NCI-H69 (cell line): ENCODE results near the gene SLC9A6.

Experiments
- DNase-seq: peaks from one replicate; lab custom pipeline; 2025; lab: John Stamatoyannopoulos, UW

SLC9A6 gene

GRCh38 chrX:135985157-135985972, at the start of gene SLC9A6:
TSS of gene SLC9A6 (plus strand) at chrX:135985435. CDS start at chrX:135985659, 224 bp downstream.
- DNase-seq: peak; percentile 87

GRCh38 chrX:135944486-135944885, 40.7 kb upstream of the SLC9A6 start:
- no peak for DNase-seq

GRCh38 chrX:135951291-135951690, 33.9 kb upstream of the SLC9A6 start:
- DNase-seq: no peak

- peak; percentile 48 for DNase-seq
These were observed 12.1 kb upstream of the SLC9A6 start for GRCh38 chrX:135973025-135973547.

GRCh38 chrX:135973548-135974278, 11.5 kb upstream of the SLC9A6 start, which contains the start of gene MMGT1:
TSS of gene MMGT1 (minus strand) at chrX:135973988. CDS start at chrX:135973675, 313 bp downstream.
- DNase-seq: peak; percentile 92

- DNase-seq: peak; percentile 88
These were observed 10.9 kb upstream of the SLC9A6 start for GRCh38 chrX:135974279-135974856.

GRCh38 chrX:135975421-135975820, 9.8 kb upstream of the SLC9A6 start:
- DNase-seq: no peak

GRCh38 chrX:135977611-135978010, 7.6 kb upstream of the SLC9A6 start:
- peak; percentile 2 for DNase-seq

- no peak for DNase-seq
These were observed 4.2 kb upstream of the SLC9A6 start for GRCh38 chrX:135981010-135981409.

- no peak for DNase-seq
These were observed 3.6 kb upstream of the SLC9A6 start for GRCh38 chrX:135981668-135982067.

- DNase-seq: no peak
These were observed 2.4 kb upstream of the SLC9A6 start for GRCh38 chrX:135982860-135983259.

GRCh38 chrX:135984256-135984655, 979 bp upstream of the SLC9A6 start:
- no peak for DNase-seq

GRCh38 chrX:135984791-135985156, 461 bp upstream of the SLC9A6 start:
- DNase-seq: no peak

- no peak for DNase-seq
These were observed 707 bp downstream of the SLC9A6 start for GRCh38 chrX:135985973-135986310.

GRCh38 chrX:135988245-135988644, 3.0 kb downstream of the SLC9A6 start:
- DNase-seq: no peak

GRCh38 chrX:136015016-136015415, 29.8 kb downstream of the SLC9A6 start:
- DNase-seq: no peak

- DNase-seq: no peak
These were observed 31.6 kb downstream of the SLC9A6 start for GRCh38 chrX:136016881-136017280.

GRCh38 chrX:136019226-136019625, 34.0 kb downstream of the SLC9A6 start:
- DNase-seq: no peak

- no peak for DNase-seq
These were observed 35.9 kb downstream of the SLC9A6 start for GRCh38 chrX:136021160-136021559.

- DNase-seq: no peak
These were observed 36.7 kb downstream of the SLC9A6 start for GRCh38 chrX:136021903-136022302.

GRCh38 chrX:136025091-136025490, 39.9 kb downstream of the SLC9A6 start:
- DNase-seq: no peak

- peak; percentile 60 for DNase-seq
These were observed 43.2 kb downstream of the SLC9A6 start for GRCh38 chrX:136028383-136028984.
